Renal cortical epithelial cell (primary cell): ENCODE results near the gene TEAD1. TPM values are rescaled to one million over a fixed set of nuclear protein-coding genes. Genes with fewer than 3 reads are reported as not detected.

Source experiments
- DNase-seq: peaks from one replicate; pipeline ENCODE4 v3.0.0-alpha.2; 2011; ENCODE audit warnings: low read depth
- total RNA-seq: library from RNA; depleted of rRNA; stranded (reverse); fragments of >200 nt; gene quantifications from 2 replicates; pipeline ENCODE4 v1.2.3, GENCODE V29; 2014

The TEAD1 gene
- total RNA-seq, 1 donor from 2014 or later = 170 TPM

- no peak for DNase-seq
Observed at GRCh38 chr11:12986194-12986898, 312.1 kb downstream of the TEAD1 start.

DNA sequence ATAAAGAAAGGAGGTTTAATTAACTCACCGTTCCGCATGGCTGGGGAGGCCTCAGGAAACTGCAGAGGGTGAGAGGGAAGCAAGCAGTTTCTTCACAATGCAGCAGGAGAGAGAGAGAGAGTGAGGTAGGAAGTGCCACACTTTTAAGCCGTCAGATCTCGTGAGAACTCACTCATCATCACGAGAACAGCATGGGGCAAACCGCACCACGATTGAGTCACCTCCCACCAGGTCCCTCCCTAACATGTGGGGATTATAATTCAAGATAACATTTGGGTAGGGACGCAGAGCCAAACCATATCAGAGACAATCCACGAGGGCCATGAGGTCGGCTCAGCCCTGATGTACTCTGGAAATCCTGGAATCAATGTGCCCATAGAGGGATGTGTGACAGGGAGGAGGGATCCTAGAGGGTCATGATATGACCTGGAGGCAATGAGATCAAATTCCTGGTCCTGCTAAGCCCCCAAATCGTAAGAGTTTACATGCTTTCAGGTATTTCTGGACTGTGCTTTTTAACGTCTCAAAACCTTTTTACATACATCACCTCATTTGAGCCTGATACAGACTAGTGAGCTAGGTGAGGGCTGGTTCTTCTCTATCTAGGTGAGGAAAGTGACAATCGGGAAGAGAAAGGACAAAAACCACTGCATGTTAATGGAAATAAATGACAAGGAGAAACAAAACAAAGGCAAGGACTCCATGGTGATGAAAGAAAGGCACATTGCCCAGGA is 315.4 kb downstream of the TEAD1 start:
- peak; percentile 96 for DNase-seq

- no peak for DNase-seq
Observed at GRCh38 chr11:12990162-12990480, 315.9 kb downstream of the TEAD1 start.

- DNase-seq = no peak
Observed at GRCh38 chr11:12991426-12991825, 317.2 kb downstream of the TEAD1 start.

- DNase-seq = no peak
Observed at GRCh38 chr11:12993626-12994025, 319.4 kb downstream of the TEAD1 start.
